Heart left ventricle (tissue), 16 donors: Measurements from ENCODE around the gene MSMP. TPM values are rescaled to one million over a fixed set of nuclear protein-coding genes. Genes with fewer than 3 reads are reported as not detected.

Experiments
- ATAC-seq, 4 donors: fragments of 200-7000 bp; cut with Tn5 transposase; one replicate each; pipeline ENCODE4 v1.9.1; 2020 to 2022; ENCODE audit warnings: moderate library complexity in 4 of 4, mild to moderate bottlenecking in 3 of 4, moderate number of reproducible peaks in 1 of 4
- DNase-seq, 5 donors: peaks; one replicate each; pipeline ENCODE4 v3.0.0-alpha.2; 2020
- H3K27ac ChIP-seq, 12 donors: fragments of 200-600 bp; sonication (generic) in 4 of 12; one replicate each; pipeline versions ENCODE4 v1.5.0 to v1.8.0; 2016 to 2022; ENCODE audit warnings: mild to moderate bottlenecking in 2 of 12
- H3K27me3 ChIP-seq, 9 donors: fragments of 200-600 bp; sonication (generic) in 2 of 9; one replicate each; pipeline versions ENCODE4 v1.5.1 to v1.8.0; 2016 to 2022; ENCODE audit warnings: mild to moderate bottlenecking in 3 of 9
- H3K36me3 ChIP-seq, 9 donors: fragments of 200-600 bp; sonication (generic) in 2 of 9; one replicate each; pipeline versions ENCODE4 v1.5.0 to v1.8.0; 2018 to 2022; ENCODE audit warnings: mild to moderate bottlenecking in 2 of 9
- H3K4me1 ChIP-seq, 12 donors: fragments of 200-600 bp; sonication (generic) in 4 of 12; one replicate each; pipeline versions ENCODE4 v1.5.0 to v1.8.0; 2016 to 2022; ENCODE audit warnings: mild to moderate bottlenecking in 3 of 12
- H3K4me3 ChIP-seq, 12 donors: fragments of 200-600 bp; sonication (generic) in 4 of 12; one replicate each; pipeline versions ENCODE4 v1.5.0 to v1.8.0; 2017 to 2022; ENCODE audit warnings: mild to moderate bottlenecking in 9 of 12, moderate library complexity in 4 of 12
- H3K9me3 ChIP-seq, 12 donors: fragments of 200-600 bp; sonication (generic) in 4 of 12; one replicate each; pipeline versions ENCODE4 v1.5.0 to v1.8.0; 2016 to 2022; ENCODE audit warnings: mild to moderate bottlenecking in 1 of 12
- POLR2A ChIP-seq, 2 donors: fragments of 450-650 bp; IDR thresholded peaks; one replicate each; pipeline ENCODE4 v1.6.1; 2017; ENCODE audit warnings: antibody characterized with exemption in 2 of 2, mild to moderate bottlenecking in 2 of 2, moderate library complexity in 2 of 2
- WGBS, 4 donors: extraction: QIAGEN DNeasy Blood & Tissue Kit in 2 of 4; methylation state at CpG; one replicate each; pipeline versions ENCODE4 v1.1.5 to v1.1.7; 2013 to 2018; 5-methylcytosine and 5-hydroxymethylcytosine counted together
- intact Hi-C, 10 donors: fragments of 100-400 bp; cut with DNase I; formaldehyde crosslinking; loops; one replicate each; pipeline versions ENCODE4 v1.11.1 to v1.14.2; 2022
- polyA plus RNA-seq, 2 donors: library from polyadenylated mRNA; stranded (reverse); fragments of 200-250 nt; gene quantifications; one replicate each; pipeline ENCODE4 v1.2.3, GENCODE V29; 2013
- total RNA-seq, 9 donors: library from RNA; depleted of rRNA in 2 of 9; stranded (reverse); fragments of >200 nt in 2 of 9; fragmentation: NEBNext Ultra II Directional in 3 of 9; extraction: Animal tissue kit (Norgen Biotek cat#: 25700) in 3 of 9; gene quantifications; one replicate each; pipeline versions ENCODE4 v1.1.0 to v1.2.4, GENCODE V29; 2016 to 2023
- TF ChIP-seq, protein P1 (sequence below), 12 donors: fragments of 200-600 bp; sonication (generic) in 4 of 12; IDR thresholded peaks; one replicate each; pipeline versions ENCODE4 v1.5.0 to v1.8.0; 2018 to 2022; ENCODE audit warnings: antibody characterized with exemption in 12 of 12, mild to moderate bottlenecking in 5 of 12
- donor health status: ischemic (EF 13 %, LVEDD 7.1; RV severe dilation, severe dysfunction).
- donor health status: healthy with polysubstance abuse.
- donor health status: DM: no; HTN: yes; CAD: no.
- donor health status: DM: no; HTN: no; CAD: no.
- donor health status: ischemic (EF 25% LVEDD 6.9; RV normal size, moderate dysfunction).
- donor health status: ischemic (EF 25% LVEDD 5.7; RV mildly dilated, moderate dysfunction).
- donor health status: healthy.
- donor health status: DM: yes; HTN: yes; CAD: no.
- donor health status: ischemic (EF 35%, LVEDD 5.7; RV mildly dilated, moderate dysfunction).
- donor health status: nonischemic (EF 11% LVEDD 7.7; RV severe dilation, severe dysfunction).
- donor health status: DM: yes; HTN: yes; CAD: no.
- donor health status: PGD.
- donor health status: ischemic (EF 29% LVEDD 5.4; RV normal size, mild dysfunction).
- donor health status: nonischemic (EF 23%, LVEDD 6.1; RV moderate dilation, normal function).

The MSMP gene
- total and polyA plus RNA-seq, 11 donors = 0.26 TPM; not detected in 10

DNA sequence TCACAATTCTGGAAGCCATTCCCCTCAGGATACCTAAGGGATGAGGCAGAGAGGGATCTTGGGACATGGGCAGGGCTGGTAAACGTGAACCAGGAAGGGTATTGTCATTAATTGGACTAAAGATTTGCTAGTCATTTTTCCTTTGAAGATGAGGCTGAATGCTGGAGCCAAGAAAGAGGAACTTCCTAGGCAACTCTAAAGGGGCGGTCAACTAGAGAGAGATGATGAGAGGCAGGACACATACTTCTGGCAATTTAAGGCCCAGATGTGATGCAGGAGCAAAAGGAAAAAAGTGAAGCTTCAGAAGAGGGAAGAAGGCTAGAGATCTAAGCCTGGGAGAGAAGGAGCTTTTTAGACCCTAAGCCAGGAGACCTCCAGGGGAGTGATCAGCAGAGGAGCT, 10.6 kb downstream of the MSMP start:
- Histone ChIP-seq H3K27me3 (no peaks in the 10 kb centered on the region), H3K9me3 (no peaks in the 10 kb centered on the region), H3K36me3 (peaks cover 0 to 76% (median 67%) of the 10 kb centered on the region in 9 donors), H3K27ac (no peak overlapping the region), H3K4me1 (peaks cover 0 to 50% (median 42%) of the 10 kb centered on the region in 12 donors), H3K4me3 (no peak overlapping the region)
- 52 to 61% (median 58%) methylated on average over 2 of the region's 2 CpGs for WGBS, 4 donors
- DNase-seq (no peak), ATAC-seq (no peak)
- intact Hi-C loops = no loop called here
- TF ChIP-seq POLR2A (IDR thresholded peaks at IDR 0.05) = no peak
- TF ChIP-seq, protein P1, sequence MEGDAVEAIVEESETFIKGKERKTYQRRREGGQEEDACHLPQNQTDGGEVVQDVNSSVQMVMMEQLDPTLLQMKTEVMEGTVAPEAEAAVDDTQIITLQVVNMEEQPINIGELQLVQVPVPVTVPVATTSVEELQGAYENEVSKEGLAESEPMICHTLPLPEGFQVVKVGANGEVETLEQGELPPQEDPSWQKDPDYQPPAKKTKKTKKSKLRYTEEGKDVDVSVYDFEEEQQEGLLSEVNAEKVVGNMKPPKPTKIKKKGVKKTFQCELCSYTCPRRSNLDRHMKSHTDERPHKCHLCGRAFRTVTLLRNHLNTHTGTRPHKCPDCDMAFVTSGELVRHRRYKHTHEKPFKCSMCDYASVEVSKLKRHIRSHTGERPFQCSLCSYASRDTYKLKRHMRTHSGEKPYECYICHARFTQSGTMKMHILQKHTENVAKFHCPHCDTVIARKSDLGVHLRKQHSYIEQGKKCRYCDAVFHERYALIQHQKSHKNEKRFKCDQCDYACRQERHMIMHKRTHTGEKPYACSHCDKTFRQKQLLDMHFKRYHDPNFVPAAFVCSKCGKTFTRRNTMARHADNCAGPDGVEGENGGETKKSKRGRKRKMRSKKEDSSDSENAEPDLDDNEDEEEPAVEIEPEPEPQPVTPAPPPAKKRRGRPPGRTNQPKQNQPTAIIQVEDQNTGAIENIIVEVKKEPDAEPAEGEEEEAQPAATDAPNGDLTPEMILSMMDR (IDR thresholded peaks at IDR 0.05) = no peak

DNA sequence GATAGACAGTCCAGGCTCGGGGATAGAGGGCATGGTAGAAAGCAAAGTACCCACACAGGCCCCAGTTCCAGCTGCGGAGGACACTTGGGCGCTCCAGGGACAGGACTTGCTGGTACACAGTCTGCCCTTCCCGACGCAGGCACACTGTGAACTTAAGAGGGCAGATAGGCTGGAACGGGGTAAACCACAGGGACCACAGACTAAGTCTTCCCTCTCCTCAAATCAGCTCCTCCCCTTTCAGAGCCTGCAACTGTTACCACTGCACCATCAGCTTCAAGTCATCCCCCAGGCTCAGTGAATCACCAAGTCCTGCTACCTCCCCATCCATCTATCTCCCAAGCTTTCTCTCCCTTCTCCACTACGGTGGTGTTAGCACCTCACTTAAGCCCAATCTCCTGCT, 12.3 kb downstream of the MSMP start:
- TF ChIP-seq, protein P1 (IDR thresholded peaks at IDR 0.05) = no peak
- no peak for TF ChIP-seq POLR2A (IDR thresholded peaks at IDR 0.05)
- 69 to 73% (median 71%) methylated on average over 7 of the region's 7 CpGs for WGBS, 4 donors
- no peaks in the 10 kb centered on the region for H3K27me3 ChIP-seq
- peaks cover 0 to 93% (median 84%) of the 10 kb centered on the region in 9 donors for H3K36me3 ChIP-seq
- H3K27ac ChIP-seq = no peak overlapping the region
- H3K9me3 ChIP-seq = no peaks in the 10 kb centered on the region
- H3K4me3 ChIP-seq = no peak overlapping the region
- DNase-seq = no peak
- no peak for ATAC-seq
- peaks cover 0 to 39% (median 27%) of the 10 kb centered on the region in 12 donors for H3K4me1 ChIP-seq
- intact Hi-C loops = no loop called here

DNA sequence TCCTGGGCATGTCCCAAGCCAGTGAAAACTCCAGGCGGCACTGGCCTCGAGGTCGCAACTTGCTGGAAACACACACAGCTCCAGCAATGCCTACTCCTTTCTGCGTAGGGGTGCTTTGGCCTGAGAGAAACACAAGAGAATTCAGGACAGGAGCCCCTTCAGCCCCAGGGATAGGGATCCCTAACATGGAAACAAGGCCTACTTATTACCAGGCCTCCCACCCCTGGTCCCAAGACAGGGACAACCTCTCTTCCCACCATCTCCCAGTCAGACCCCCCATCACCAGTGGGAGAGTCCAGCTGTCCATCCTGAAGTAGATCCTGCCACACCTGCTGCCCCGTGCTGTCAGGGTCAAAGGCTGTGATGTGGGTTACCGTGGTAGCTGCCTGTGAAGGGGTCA, 13.8 kb downstream of the MSMP start:
- no peak overlapping the region for H3K27ac ChIP-seq
- no peaks in the 10 kb centered on the region for H3K27me3 ChIP-seq
- ATAC-seq (no peak), DNase-seq (no peak)
- H3K4me3 ChIP-seq = no peak overlapping the region
- peaks cover 0 to 100% (median 98%) of the 10 kb centered on the region in 9 donors for H3K36me3 ChIP-seq
- intact Hi-C loops = no loop called here
- peaks cover 0 to 34% (median 17%) of the 10 kb centered on the region in 12 donors for H3K4me1 ChIP-seq
- TF ChIP-seq, protein P1 (IDR thresholded peaks at IDR 0.05) = no peak
- no peak for TF ChIP-seq POLR2A (IDR thresholded peaks at IDR 0.05)
- no peaks in the 10 kb centered on the region for H3K9me3 ChIP-seq
- 87 to 92% (median 88%) methylated on average over 4 to 6 of the region's 6 CpGs for WGBS, 4 donors

DNA sequence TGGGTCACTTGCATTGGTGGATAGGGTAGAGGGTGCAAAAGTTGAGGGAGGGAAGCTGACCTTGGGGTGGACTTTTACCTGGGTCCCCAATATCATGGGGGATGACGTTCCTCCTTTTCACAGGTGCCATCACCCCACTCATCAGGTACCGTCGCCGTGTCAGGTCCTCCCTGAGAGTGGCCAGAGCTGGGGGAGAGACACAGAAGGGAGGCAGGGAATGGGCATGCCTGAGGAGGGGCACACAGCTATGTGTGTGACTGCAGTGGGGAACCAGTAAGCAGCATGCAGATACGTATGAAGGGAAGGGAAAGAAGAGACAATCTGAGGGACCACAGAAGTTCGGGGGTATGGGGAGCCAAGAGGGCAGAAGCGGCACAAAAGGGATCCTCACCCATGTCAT, 15.2 kb downstream of the MSMP start:
- no peak overlapping the region for H3K27ac ChIP-seq

More for the DNA sequence above, 15.2 kb downstream of the MSMP start:
- Histone ChIP-seq H3K9me3 (no peaks in the 10 kb centered on the region), H3K36me3 (peaks cover 0 to 100% (median 97%) of the 10 kb centered on the region in 9 donors), H3K27me3 (no peaks in the 10 kb centered on the region), H3K4me3 (no peak overlapping the region), H3K4me1 (peaks cover 0 to 27% (median 6%) of the 10 kb centered on the region in 12 donors)
- no peak for DNase-seq
- no peak for ATAC-seq
- TF ChIP-seq POLR2A (IDR thresholded peaks at IDR 0.05) = no peak
- TF ChIP-seq, protein P1 (IDR thresholded peaks at IDR 0.05) = no peak
- WGBS, 4 donors = 84 to 88% (median 85%) methylated on average over 7 of the region's 7 CpGs
- intact Hi-C loops = loop anchor here in 3 of 10 donors (5.0 kb wide), 3 partner anchors 88 to 627 kb away; partner anchors contain the start of genes FAM221B (in 1 of the 3) and TMEM8B (in 1 of the 3)
